ENCODE measurements around the gene CSF1.

Gene CSF1

DNA sequence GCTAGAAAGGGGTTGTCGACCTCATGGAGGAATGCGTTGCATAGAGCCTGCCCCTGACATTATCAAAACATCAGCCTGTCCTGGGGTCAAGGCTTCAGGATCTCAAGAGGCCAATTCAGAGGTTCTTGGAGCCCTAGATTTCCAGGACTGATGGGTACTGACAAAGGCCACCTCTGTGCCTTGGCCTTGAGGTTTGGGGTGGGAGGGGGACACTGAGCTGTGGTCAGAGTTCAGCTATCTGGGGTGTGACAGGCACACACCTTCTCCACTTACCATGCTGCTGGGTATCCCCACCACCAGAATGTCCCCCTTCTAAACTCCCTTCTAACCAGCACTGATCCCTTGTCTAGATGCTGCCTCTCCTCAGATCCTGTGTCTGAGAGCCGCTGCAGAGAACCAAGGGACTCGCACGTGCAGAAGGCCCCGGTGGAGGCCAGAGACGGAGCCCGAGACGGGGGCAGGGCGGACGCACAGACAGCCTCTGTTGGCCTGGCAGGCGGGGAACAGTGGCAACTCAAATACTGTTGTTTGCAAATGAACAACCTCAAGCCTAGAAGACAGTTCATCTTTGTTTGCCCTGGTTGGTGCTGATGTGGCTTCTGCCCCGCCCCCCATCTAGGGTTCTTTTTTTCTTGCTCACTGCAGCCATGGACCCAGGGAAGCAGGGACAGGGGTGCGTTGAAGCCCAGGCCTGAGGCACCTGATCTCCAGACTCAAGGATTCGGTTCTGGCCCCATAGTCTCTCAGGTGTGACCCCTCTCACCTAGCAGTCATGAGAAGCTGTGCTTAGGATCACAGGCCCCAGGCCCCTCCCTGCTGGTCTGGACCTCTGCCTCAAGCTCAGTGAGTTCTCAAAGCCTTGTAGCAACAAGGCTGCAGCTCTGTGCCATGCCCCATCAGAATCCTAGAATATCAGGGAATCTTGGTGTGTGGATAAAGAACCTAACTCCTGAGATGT is 28.1 kb upstream of the CSF1 start:
- DNase-seq (ENCODE audit: low read depth in 2 of 2) = no peak

GRCh38 chr1:109883248-109883955 is 27.2 kb upstream of the CSF1 start:
- DNase-seq (ENCODE audit: low read depth in 2 of 2) = no peak

GRCh38 chr1:109884242-109884891 is 26.3 kb upstream of the CSF1 start:
- no peak for DNase-seq (ENCODE audit: low read depth in 2 of 2)

- DNase-seq (ENCODE audit: low read depth in 2 of 2) = no peak
Measured at GRCh38 chr1:109885589-109885988, 25.1 kb upstream of the CSF1 start.

- DNase-seq (ENCODE audit: low read depth in 2 of 2) = no peak
Measured at GRCh38 chr1:109886827-109887226, 23.8 kb upstream of the CSF1 start.

DNA sequence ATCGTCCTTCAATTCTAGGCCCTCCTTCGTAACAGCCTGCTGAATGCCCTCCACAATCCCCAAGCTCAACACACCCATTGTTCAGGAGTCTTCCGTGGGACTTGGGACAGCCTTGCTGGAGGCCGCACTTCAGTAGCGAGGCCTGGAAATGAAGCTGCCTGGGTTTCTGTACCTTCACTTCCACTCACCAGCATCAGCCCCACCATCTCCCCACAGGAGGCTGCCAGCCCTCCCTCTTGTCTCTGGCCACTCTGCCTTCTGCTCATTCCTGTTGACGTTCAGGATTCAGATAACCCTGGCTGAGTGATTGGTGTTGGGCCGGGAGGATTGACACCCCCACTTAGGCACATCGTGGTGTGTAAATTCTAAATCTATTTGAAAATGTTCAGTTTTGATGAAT is 23.4 kb upstream of the CSF1 start:
- DNase-seq (ENCODE audit: low read depth in 2 of 2) = no peak

DNA sequence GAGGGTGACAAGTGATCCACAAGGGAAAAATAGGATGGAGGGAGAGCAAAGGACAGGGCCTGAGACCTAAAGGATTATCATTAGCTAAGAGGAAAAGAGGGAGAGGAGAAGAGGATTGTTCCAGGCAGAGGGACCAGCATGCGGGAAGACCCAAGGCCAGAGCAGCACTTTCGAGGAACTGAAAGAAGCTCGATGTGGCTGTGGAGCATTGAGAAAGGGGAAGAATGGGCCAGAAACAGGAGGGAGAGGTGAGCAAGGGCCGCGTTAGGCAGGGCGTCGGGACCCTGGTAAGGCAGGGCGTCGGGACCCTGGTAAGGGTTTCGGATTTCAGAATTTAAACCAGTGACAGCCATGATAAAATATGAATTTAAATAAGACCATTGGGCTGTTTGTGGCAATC is 22.8 kb upstream of the CSF1 start:
- DNase-seq (ENCODE audit: low read depth in 2 of 2) = no peak

GRCh38 chr1:109889094-109889493 is 21.6 kb upstream of the CSF1 start:
- DNase-seq (ENCODE audit: low read depth in 2 of 2) = no peak

DNA sequence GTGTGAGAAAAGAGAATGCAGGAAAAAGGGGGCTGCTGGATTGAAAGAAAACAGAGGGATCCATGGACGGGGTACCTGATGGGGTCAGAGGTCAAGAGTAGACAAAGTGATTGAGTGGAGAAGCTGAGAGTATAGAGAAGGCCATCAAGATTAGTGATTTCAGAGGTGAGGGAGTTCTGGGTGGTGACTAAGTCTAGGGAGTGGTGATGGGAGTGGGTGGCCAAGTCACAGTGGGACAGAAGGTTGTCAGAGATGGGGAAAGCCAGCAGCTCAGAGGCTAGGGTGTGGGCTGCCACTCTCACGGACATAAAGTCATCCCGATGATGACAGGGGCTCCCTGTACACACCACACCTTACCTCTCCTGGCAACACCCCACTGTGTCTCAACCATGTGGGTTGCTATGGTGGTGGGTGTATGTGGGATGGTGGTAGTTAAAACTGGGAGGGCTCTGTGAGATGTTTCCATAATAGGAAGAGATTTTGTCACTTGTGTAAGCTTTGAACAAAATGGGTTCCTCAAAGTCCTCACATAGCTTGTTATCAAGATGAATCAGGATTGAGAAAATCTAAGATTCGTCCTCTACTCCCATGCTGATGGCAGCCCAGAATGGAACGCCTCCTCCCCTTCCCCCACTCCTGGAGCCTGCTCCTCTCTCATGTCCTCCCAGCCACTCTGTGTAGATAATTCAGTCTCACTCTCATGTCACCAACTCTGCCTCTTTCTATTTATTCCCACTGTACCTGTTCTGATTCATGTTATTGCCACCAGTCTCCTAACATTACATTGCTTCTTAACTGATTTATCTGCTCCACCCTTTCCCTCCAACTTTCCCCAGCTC is 20.3 kb upstream of the CSF1 start:
- peak; percentile 20 to 61 for DNase-seq (ENCODE audit: low read depth in 2 of 2)

DNA sequence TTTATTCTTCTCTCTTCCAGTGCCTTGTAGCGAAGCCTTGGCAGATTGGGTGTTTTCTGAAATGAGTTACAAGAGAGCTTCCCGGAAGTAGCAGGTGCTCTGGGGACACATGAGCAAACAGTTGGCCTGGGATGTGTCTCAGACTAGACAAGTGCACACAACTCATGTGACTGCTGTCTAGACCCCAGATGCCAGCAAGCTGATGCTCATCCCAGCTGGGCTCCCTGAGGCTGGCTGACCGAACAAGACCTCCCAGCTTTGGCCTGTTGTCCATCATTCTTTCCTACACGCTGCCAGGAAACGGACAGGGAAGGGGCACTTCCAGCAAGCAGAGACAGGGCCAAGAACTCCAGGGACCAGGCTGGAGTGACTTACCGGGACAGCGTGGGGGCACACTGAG is 18.7 kb upstream of the CSF1 start:
- DNase-seq (ENCODE audit: low read depth in 2 of 2) = no peak

DNA sequence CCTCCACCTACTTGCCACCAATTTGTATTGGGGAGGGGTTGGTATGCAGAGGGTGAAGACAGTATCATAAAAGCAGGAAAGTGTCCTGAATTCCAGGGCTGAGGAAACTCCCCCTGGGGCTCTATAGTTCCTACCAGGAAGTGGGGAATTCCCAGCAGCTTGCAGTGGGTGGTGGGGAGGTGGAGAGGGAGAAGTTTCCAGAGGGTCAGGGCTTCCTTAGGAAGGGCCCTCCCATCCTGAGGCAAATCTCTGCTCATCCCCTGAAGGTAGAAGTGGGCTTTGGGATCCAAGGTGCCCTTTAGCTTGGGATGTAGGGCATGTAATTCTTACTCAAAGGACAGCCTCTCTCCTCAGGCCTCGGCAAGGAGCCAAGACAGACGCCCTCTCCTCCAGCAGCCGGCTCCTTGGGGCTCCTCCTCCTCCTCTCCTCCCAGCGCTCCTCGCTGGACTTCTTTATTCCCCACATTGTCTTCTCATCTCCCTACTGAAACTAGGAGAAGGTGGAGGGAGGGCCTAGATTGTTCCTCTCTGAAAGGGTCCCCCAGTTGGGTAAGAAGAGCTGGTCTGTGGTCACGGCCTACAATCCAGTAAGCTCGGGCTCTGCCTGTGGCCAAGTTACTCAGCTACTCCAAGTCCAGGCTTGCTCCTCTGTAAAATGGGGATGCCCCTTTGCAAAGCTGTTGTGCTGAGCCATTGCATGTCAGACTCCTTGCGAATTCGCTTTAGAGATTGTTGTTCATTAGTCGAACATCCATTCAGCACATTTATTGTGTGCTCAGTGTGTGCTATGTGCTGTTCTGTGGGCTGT is 17.9 kb upstream of the CSF1 start:
- DNase-seq (ENCODE audit: low read depth in 2 of 2) = no peak

- DNase-seq (ENCODE audit: low read depth in 2 of 2) = no peak
Measured at GRCh38 chr1:109893532-109894171, 17.0 kb upstream of the CSF1 start.

DNA sequence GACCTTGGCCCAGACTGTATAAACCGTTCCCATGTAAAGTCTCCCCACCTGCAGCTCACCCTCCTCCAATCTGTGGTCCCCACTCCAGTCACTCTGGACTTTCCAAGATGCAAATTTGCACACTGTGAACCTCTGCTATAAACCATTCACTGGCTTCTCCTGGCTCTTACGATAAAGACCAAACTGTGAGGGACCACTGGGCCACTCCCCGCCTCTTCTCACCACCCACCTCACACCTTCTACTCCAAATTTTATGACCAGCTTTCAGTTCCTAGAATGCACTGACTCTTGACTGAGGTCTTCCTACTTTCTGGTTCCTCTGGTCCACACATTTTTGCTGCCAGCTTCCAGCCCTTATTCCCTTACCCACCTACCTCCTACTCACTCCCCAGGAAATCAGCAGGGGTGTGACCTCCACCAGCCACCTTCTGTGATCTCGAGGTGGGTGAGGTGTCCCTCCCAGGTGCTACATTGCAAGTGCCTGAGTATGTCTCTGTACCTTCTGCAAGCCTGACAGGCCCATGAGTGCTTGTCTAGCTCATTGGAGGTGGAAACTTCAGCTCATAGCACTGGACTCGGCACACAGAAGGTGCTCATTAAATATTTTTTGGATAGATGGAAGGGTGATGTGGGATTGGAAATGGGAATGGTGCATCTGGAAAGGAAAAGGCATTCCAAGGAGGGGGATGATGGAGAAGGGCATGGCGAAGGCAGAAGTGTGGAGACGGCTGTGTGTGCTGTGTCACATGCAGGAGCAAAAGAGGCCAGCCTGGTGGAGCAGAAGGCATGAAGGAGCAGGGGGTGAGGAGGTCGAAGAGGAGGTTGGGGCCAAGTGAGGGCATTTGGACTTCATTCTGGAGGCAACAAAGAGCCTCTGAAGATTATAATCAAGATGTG is 15.6 kb upstream of the CSF1 start:
- no peak for DNase-seq (ENCODE audit: low read depth in 2 of 2)

GRCh38 chr1:109895720-109896504 is 14.7 kb upstream of the CSF1 start:
- no peak for DNase-seq (ENCODE audit: low read depth in 2 of 2)

GRCh38 chr1:109896681-109897080 is 14.0 kb upstream of the CSF1 start:
- no peak for DNase-seq (ENCODE audit: low read depth in 2 of 2)

- no peak for DNase-seq (ENCODE audit: low read depth in 2 of 2)
Measured at GRCh38 chr1:109897259-109897955, 13.2 kb upstream of the CSF1 start.

GRCh38 chr1:109898842-109899241 is 11.8 kb upstream of the CSF1 start:
- DNase-seq (ENCODE audit: low read depth in 2 of 2) = no peak

DNA sequence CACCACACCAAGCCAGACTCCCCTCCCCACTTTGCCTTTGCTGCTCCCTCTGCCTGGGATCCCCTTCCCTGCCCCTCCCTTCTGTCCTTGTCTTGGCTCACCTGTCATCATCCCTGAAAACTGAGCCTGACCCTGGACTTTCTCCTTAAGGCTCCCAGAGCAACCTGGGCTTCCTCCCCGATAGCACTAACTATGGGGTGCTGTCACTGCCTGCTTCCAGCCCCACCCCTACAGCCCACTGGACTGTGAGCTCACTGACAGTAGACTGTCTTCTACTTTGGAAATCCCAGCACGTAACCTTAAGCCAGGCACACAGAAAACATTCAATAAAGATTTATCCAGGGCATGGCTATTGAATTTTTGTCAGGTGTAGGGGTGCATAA is 9.5 kb upstream of the CSF1 start:
- DNase-seq (ENCODE audit: low read depth in 2 of 2) = no peak
